T-helper 2 cell (primary cell): ENCODE results near the gene IFNL1.
"Not testable (repeated sequence)": the region's sequence is repeated elsewhere in the genome, so short reads cannot be mapped to it uniquely, and the experiment has no call there.

ENCODE experiments used
- DNase-seq, 5 experiments: peaks; one replicate each; pipeline versions ENCODE4 v3.0.0 to v3.0.0-alpha.2; 2012 to 2022
- total RNA-seq, 2 donors: gene quantifications; one replicate each; lab custom pipeline; 2026; lab: John Stamatoyannopoulos, UW

Gene IFNL1
- 0 reads per million in 2 donors for total RNA-seq

GRCh38 chr19:39296055-39296645 is at the start of gene IFNL1:
IFNL1 (plus strand) TSS chr19:39296407; CDS start chr19:39296422, 15 bp downstream.
- no peak for DNase-seq

- DNase-seq = peak in 2 of 5 experiments; percentile 15 to 26
Measured at GRCh38 chr19:39246951-39247669, 49.1 kb upstream of the IFNL1 start.

- no peak for DNase-seq
Measured at GRCh38 chr19:39247701-39248664, 48.2 kb upstream of the IFNL1 start.

GRCh38 chr19:39248806-39249205 is 47.4 kb upstream of the IFNL1 start, which contains the start of gene IFNL4:
IFNL4 (minus strand) TSS chr19:39248856.
- DNase-seq = no peak

GRCh38 chr19:39251081-39251480 is 45.1 kb upstream of the IFNL1 start:
- no peak for DNase-seq

GRCh38 chr19:39251846-39252245 is 44.4 kb upstream of the IFNL1 start:
- no peak for DNase-seq

- no peak for DNase-seq
Measured at GRCh38 chr19:39252458-39252857, 43.7 kb upstream of the IFNL1 start.

- no peak for DNase-seq
Measured at GRCh38 chr19:39253374-39254149, 42.6 kb upstream of the IFNL1 start.

GRCh38 chr19:39254531-39255345 is 41.5 kb upstream of the IFNL1 start:
- no peak for DNase-seq

- no peak for DNase-seq
Measured at GRCh38 chr19:39257227-39257626, 39.0 kb upstream of the IFNL1 start.

GRCh38 chr19:39261704-39262103 is 34.5 kb upstream of the IFNL1 start:
- DNase-seq = no peak

- DNase-seq = no peak
Measured at GRCh38 chr19:39262496-39262895, 33.7 kb upstream of the IFNL1 start.

- no peak for DNase-seq
Measured at GRCh38 chr19:39263912-39264305, 32.3 kb upstream of the IFNL1 start.

GRCh38 chr19:39264306-39265290 is 31.6 kb upstream of the IFNL1 start:
- DNase-seq = no peak

GRCh38 chr19:39265321-39265916 is 30.8 kb upstream of the IFNL1 start:
- DNase-seq = no peak

- not testable (repeated sequence) for DNase-seq
Measured at GRCh38 chr19:39268085-39268484, 28.1 kb upstream of the IFNL1 start, which contains the start of gene IFNL2. IFNL2 (plus strand) TSS chr19:39268396; CDS start chr19:39268569, 173 bp downstream.

- not testable (repeated sequence) for DNase-seq
Measured at GRCh38 chr19:39268531-39269223, 27.5 kb upstream of the IFNL1 start.

- DNase-seq = not testable (repeated sequence)
Measured at GRCh38 chr19:39269369-39269768, 26.8 kb upstream of the IFNL1 start.
